Kidney (tissue), 14 donors: ENCODE data around the gene C8G. TPM values are rescaled to one million over a fixed set of nuclear protein-coding genes. Genes with fewer than 3 reads are reported as not detected.

Experiments used
- DNase-seq, 5 donors: peaks; one replicate each; pipeline ENCODE4 v3.0.0-alpha.2; 2013 to 2020
- FAIRE-seq: peaks from 2 replicates; lab custom pipeline; 2012; peaks lifted over from hg19 to GRCh38; lab: Jason Lieb, UNC
- H3K27ac ChIP-seq, 2 donors: one replicate each; pipeline ENCODE4 v1.7.0; 2013; ENCODE audit warnings: low read depth in 2 of 2, low read length in 2 of 2, inconsistent platforms in 1 of 2
- H3K27me3 ChIP-seq: one replicate; pipeline ENCODE4 v1.7.1; 2013; ENCODE audit warnings: low read length, inconsistent platforms; ENCODE audit not compliant: control insufficient read depth, insufficient read depth
- H3K36me3 ChIP-seq, 3 donors: one replicate each; pipeline versions ENCODE4 v1.7.0 to v1.7.1; 2013; ENCODE audit warnings: low read length in 3 of 3, control low read depth in 1 of 3, inconsistent platforms in 1 of 3; ENCODE audit not compliant: insufficient read depth in 3 of 3, control insufficient read depth in 2 of 3
- H3K4me1 ChIP-seq, 3 donors: one replicate each; pipeline versions ENCODE4 v1.7.0 to v1.7.1; 2013; ENCODE audit warnings: low read length in 3 of 3, inconsistent platforms in 1 of 3, low read depth in 1 of 3; ENCODE audit not compliant: control insufficient read depth in 2 of 3, insufficient read depth in 2 of 3
- H3K4me3 ChIP-seq, 3 donors: one replicate each; pipeline versions ENCODE4 v1.7.0 to v1.8.1; 2013; ENCODE audit warnings: low read length in 3 of 3, control low read depth in 1 of 3, inconsistent platforms in 1 of 3
- H3K9ac ChIP-seq, 3 donors: one replicate each; pipeline versions ENCODE4 v1.7.0 to v1.7.1; 2013; ENCODE audit warnings: low read length in 3 of 3, control low read depth in 1 of 3, inconsistent platforms in 1 of 3
- H3K9me3 ChIP-seq, 3 donors: one replicate each; pipeline versions ENCODE4 v1.7.0 to v1.7.1; 2013; ENCODE audit warnings: low read length in 3 of 3, control low read depth in 1 of 3, inconsistent platforms in 1 of 3; ENCODE audit not compliant: control insufficient read depth in 2 of 3, insufficient read depth in 1 of 3
- intact Hi-C: fragments of 100-400 bp; cut with DNase I; formaldehyde crosslinking; loops from one replicate; pipeline ENCODE4 v1.11.1; 2022
- polyA plus RNA-seq: library from polyadenylated mRNA; stranded (reverse); fragments of 350-450 nt; fragmentation: Illumina TruSeq; extraction: RNeasy Lipid Tissue Mini Kit (QIAGEN cat#74804); gene quantifications from one replicate; pipeline ENCODE4 v1.2.3, GENCODE V29; 2014; ENCODE audit warnings: low read depth, low replicate concordance; ENCODE audit not compliant: insufficient read depth
- total RNA-seq: library from RNA; stranded (reverse); fragmentation: NEBNext Ultra II Directional; extraction: Animal tissue kit (Norgen Biotek cat#: 25700); gene quantifications from one replicate; pipeline ENCODE4 v1.2.1, GENCODE V29; 2021
- TF ChIP-seq, protein P1 (sequence below): IDR thresholded peaks from 3 replicates; pipeline ENCODE4 v1.5.1; 2012; ENCODE audit warnings: mild to moderate bottlenecking, moderate library complexity, borderline replicate concordance; ENCODE audit not compliant: insufficient read depth; ENCODE audit errors: extremely low read depth
- donor health status: control.
- donor health status: control.
- donor health status: control.
- donor health status: control.
- donor health status: control.
- donor health status: DM: yes; HTN: yes; CAD: no.
- donor health status: Normal renal cell carcinoma (clear cell type).

C8G gene
- total and polyA plus RNA-seq, 2 donors from 2014 or later, result 1.9 to 2.1 TPM

DNA sequence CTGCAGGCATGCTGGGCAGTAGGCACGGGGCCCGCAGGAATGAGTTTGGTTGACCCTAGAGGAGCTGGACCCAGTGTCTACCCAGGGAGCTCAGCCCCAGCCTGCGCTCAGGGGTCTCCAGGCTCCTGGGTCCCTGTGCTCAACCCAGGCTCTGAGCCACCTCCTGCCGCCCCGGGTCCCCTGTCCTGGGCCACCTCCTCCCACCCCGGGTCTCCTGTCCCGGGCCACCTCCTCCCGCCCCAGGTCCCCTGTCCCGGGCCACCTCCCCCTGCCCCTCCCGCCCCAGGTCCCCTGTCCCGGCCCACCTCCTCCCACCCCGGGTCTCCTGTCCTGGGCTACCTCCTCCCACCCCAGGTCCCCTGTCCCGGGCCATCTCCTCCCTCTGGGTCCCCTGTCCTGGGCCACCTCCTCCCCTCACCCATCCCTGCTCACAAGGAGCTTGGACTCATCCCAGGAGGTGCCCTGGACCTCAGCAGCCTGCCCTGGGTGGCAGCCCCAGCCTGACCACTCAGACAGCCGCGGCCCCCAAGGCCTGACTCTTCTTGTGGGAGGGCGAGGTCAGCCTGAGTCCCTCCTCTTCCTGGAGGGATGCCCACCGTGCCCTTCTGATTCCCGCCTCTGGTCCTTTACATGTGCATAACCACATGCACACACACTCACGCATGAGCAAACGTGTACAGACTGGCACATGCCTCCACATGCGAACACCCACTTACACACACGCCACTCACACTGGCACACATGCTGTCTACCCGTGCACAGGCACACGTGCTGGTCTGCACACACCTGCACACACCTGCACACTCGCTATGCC is 9.4 kb downstream of the C8G start:
- intact Hi-C loops, result loop anchor here (10.0 kb wide), 1 partner anchor 70 kb away; the partner anchor contains the start of gene ABCA2
- FAIRE-seq (no peak), DNase-seq (peak in 2 of 5 donors; percentile 41 to 76)
- H3K27me3 ChIP-seq, result no peaks in the 10 kb centered on the region
- H3K9me3 ChIP-seq, result no peaks in the 10 kb centered on the region
- no peak overlapping the region for H3K4me3 ChIP-seq
- no peaks in the 10 kb centered on the region for H3K36me3 ChIP-seq
- H3K4me1 ChIP-seq, result peaks cover 0 to 7% (median 0%) of the 10 kb centered on the region in 3 donors
- no peak overlapping the region for H3K9ac ChIP-seq
- H3K27ac ChIP-seq, result no peak overlapping the region
- TF ChIP-seq, protein P1, sequence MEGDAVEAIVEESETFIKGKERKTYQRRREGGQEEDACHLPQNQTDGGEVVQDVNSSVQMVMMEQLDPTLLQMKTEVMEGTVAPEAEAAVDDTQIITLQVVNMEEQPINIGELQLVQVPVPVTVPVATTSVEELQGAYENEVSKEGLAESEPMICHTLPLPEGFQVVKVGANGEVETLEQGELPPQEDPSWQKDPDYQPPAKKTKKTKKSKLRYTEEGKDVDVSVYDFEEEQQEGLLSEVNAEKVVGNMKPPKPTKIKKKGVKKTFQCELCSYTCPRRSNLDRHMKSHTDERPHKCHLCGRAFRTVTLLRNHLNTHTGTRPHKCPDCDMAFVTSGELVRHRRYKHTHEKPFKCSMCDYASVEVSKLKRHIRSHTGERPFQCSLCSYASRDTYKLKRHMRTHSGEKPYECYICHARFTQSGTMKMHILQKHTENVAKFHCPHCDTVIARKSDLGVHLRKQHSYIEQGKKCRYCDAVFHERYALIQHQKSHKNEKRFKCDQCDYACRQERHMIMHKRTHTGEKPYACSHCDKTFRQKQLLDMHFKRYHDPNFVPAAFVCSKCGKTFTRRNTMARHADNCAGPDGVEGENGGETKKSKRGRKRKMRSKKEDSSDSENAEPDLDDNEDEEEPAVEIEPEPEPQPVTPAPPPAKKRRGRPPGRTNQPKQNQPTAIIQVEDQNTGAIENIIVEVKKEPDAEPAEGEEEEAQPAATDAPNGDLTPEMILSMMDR, result no peak

DNA sequence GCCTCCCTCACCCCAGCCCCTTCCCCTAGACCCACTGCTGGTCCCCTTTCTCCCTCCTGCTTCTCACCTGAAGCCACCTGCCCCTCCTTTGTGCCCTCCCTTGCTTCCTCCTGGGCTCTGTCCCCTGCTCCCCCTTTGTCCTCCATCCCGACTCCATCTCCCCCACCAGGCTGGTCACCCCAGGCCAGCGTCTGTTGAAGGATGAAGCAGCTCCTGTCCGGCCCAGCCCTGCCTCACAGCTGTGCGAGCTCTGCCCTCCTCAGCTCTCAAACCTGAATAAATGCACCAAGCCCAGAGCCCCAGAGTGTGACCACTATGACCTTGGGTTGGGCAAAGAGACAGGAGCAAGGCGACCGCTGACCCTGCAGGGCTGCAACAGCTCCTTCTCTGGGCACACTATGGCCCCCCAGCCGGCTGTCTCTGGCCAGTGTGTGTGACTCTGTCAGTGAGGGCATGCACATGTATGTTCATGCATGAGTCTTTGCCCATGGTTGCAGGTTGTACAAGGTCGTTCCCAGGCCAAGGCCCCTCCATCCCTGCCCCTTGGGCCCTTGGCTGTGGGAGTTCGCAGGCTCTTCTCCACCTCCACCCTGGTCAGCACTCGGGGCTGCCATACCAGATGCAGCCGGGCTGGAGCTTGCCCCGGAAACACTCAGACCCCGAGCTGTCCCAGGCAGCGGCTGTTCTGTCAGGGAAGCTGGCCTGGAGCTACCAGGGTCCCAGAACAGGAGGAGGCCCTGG is 10.3 kb downstream of the C8G start:
- peak in 1 of 5 donors; percentile 52 for DNase-seq
- Histone ChIP-seq H3K27me3 (no peaks in the 10 kb centered on the region), H3K4me1 (peaks cover 0 to 4% (median 0%) of the 10 kb centered on the region in 3 donors), H3K9ac (no peak overlapping the region), H3K36me3 (no peaks in the 10 kb centered on the region), H3K4me3 (no peak overlapping the region), H3K9me3 (no peaks in the 10 kb centered on the region), H3K27ac (no peak overlapping the region)
- TF ChIP-seq, protein P1, result no peak
- FAIRE-seq, result no peak
- intact Hi-C loops, result loop anchor here (10.0 kb wide), 1 partner anchor 69 kb away; the partner anchor contains the start of gene ABCA2

DNA sequence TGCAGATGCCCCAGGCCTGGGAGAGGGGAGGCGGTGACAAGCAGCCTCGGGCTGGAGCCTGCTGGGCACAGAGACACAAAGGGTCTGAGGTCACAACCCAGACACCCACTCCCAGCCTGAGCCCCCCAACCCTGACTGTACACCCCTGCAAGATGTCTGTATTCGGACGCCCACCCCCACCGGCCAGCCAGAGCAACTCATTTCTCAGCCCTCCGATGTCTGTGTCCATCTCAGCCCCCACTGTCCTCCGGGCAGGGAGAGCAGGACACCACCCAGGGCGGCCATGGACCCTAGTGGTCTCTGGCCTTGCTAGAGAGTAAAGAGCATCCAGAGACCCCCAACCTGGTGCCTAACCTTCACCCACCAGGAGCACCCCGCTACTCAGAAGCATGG is 10.9 kb downstream of the C8G start:
- Histone ChIP-seq H3K9ac (no peak overlapping the region), H3K27me3 (no peaks in the 10 kb centered on the region), H3K9me3 (no peaks in the 10 kb centered on the region), H3K4me1 (peaks cover 0 to 3% (median 0%) of the 10 kb centered on the region in 3 donors), H3K27ac (no peak overlapping the region), H3K36me3 (no peaks in the 10 kb centered on the region), H3K4me3 (no peak overlapping the region)
- DNase-seq (peak in 1 of 5 donors; percentile 54), FAIRE-seq (no peak)
- intact Hi-C loops, result loop anchor here (10.0 kb wide), 1 partner anchor 69 kb away; the partner anchor contains the start of gene ABCA2
- TF ChIP-seq, protein P1, result no peak
